Tibial artery (tissue), 4 donors: Measurements from ENCODE around the gene ANKRD30A.
"Not testable (repeated sequence)": the region's sequence is repeated elsewhere in the genome, so short reads cannot be mapped to it uniquely, and the experiment has no call there.

Experiments used
- DNase-seq, 2 donors: peaks; one replicate each; pipeline ENCODE4 v3.0.0-alpha.2; 2019
- H3K27ac ChIP-seq, 2 donors: fragments of 200-600 bp; sonication (generic) in 1 of 2; 1 replicate in 1 of 2; 2 replicates in 1 of 2; pipeline ENCODE4 v1.5.1; 2018 to 2019; ENCODE audit warnings: mild to moderate bottlenecking in 1 of 2
- H3K27me3 ChIP-seq, 2 donors: fragments of 200-600 bp; sonication (generic) in 1 of 2; one replicate each; pipeline versions ENCODE4 v1.5.1 to v1.6.0; 2016 to 2019
- H3K36me3 ChIP-seq, 3 donors: fragments of 200-600 bp; sonication (generic) in 2 of 3; one replicate each; pipeline ENCODE4 v1.5.1; 2016 to 2019; ENCODE audit warnings: mild to moderate bottlenecking in 2 of 3
- H3K4me1 ChIP-seq, 4 donors: fragments of 200-600 bp; sonication (generic) in 2 of 4; 1 replicate in 3 of 4; 2 replicates in 1 of 4; pipeline ENCODE4 v1.5.1; 2016 to 2019
- H3K4me3 ChIP-seq, 2 donors: fragments of 200-600 bp; sonication (generic) in 1 of 2; 1 replicate in 1 of 2; 2 replicates in 1 of 2; pipeline ENCODE4 v1.5.1; 2018 to 2019; ENCODE audit warnings: mild to moderate bottlenecking in 2 of 2
- H3K9me3 ChIP-seq, 3 donors: fragments of 200-600 bp; sonication (generic) in 1 of 3; one replicate each; pipeline ENCODE4 v1.5.1; 2016 to 2019
- CTCF ChIP-seq, 2 experiments: fragments of 200-600 bp in 1 of 2; fragments of 450-650 bp in 1 of 2; IDR thresholded peaks; one replicate each; pipeline ENCODE4 v1.5.1; 2017 to 2019; ENCODE audit warnings: antibody characterized with exemption in 2 of 2, mild to moderate bottlenecking in 1 of 2, moderate library complexity in 1 of 2
- intact Hi-C: fragments of 100-400 bp; cut with DNase I; formaldehyde crosslinking; loops from one replicate; pipeline ENCODE4 v1.15.0; 2023; ENCODE audit warnings: low total_unique reads

The ANKRD30A gene

GRCh38 chr10:37125191-37125732 is at the start of gene ANKRD30A:
TSS of gene ANKRD30A (plus strand) at chr10:37125598. CDS start at chr10:37125788, 190 bp downstream.
- H3K4me3 ChIP-seq: no peak within 1 kb of the TSS
- intact Hi-C loops: no loop called here
- H3K9me3 ChIP-seq: no peaks in the 10 kb centered on the region
- peaks cover 0 to 3% of the 10 kb centered on the region in 2 donors for H3K27me3 ChIP-seq
- DNase-seq: no peak
- no peak for TF ChIP-seq CTCF (IDR thresholded peaks at IDR 0.05)
- H3K27ac ChIP-seq: no peak within 1 kb of the TSS
- no peaks in the 10 kb centered on the region for H3K4me1 ChIP-seq
- no peaks in the 10 kb centered on the region for H3K36me3 ChIP-seq

- peaks cover 0 to 17% (median 2%) of the 10 kb centered on the region in 4 donors for H3K4me1 ChIP-seq
- H3K36me3 ChIP-seq, H3K27ac ChIP-seq, H3K4me3 ChIP-seq, intact Hi-C loops, DNase-seq, H3K27me3 ChIP-seq, H3K9me3 ChIP-seq: not testable (repeated sequence)
Observed at GRCh38 chr10:37076083-37076482, 49.3 kb upstream of the ANKRD30A start.

- H3K27ac ChIP-seq: no peak overlapping the region
- H3K4me1 ChIP-seq: no peaks in the 10 kb centered on the region
- no peaks in the 10 kb centered on the region for H3K27me3 ChIP-seq
- H3K9me3 ChIP-seq: no peaks in the 10 kb centered on the region
- intact Hi-C loops: no loop called here
- no peak for TF ChIP-seq CTCF (IDR thresholded peaks at IDR 0.05)
- H3K36me3 ChIP-seq: no peaks in the 10 kb centered on the region
- DNase-seq: no peak
- no peak overlapping the region for H3K4me3 ChIP-seq
Observed at GRCh38 chr10:37095792-37096573, 29.4 kb upstream of the ANKRD30A start.

GRCh38 chr10:37101261-37101660 is 24.1 kb upstream of the ANKRD30A start:
- Histone ChIP-seq H3K9me3 (no peaks in the 10 kb centered on the region), H3K4me1 (peaks cover 0 to 3% (median 0%) of the 10 kb centered on the region in 4 donors), H3K27ac (no peak overlapping the region), H3K4me3 (no peak overlapping the region), H3K27me3 (no peaks in the 10 kb centered on the region), H3K36me3 (no peaks in the 10 kb centered on the region)
- no peak for DNase-seq
- TF ChIP-seq CTCF (IDR thresholded peaks at IDR 0.05): no peak
- intact Hi-C loops: no loop called here

GRCh38 chr10:37109000-37109399 is 16.4 kb upstream of the ANKRD30A start:
- DNase-seq: no peak
- TF ChIP-seq CTCF (IDR thresholded peaks at IDR 0.05): no peak
- intact Hi-C loops: no loop called here
- Histone ChIP-seq H3K27me3 (no peaks in the 10 kb centered on the region), H3K36me3 (no peaks in the 10 kb centered on the region), H3K4me1 (no peaks in the 10 kb centered on the region), H3K9me3 (no peaks in the 10 kb centered on the region), H3K27ac (no peak overlapping the region), H3K4me3 (no peak overlapping the region)

GRCh38 chr10:37124532-37124931 is 866 bp upstream of the ANKRD30A start:
- Histone ChIP-seq H3K27ac (no peak overlapping the region), H3K9me3 (no peaks in the 10 kb centered on the region), H3K4me1 (no peaks in the 10 kb centered on the region), H3K36me3 (no peaks in the 10 kb centered on the region), H3K4me3 (no peak overlapping the region), H3K27me3 (peaks cover 0 to 3% of the 10 kb centered on the region in 2 donors)
- no peak for DNase-seq
- intact Hi-C loops: no loop called here
- TF ChIP-seq CTCF (IDR thresholded peaks at IDR 0.05): no peak
